ENCODE data around the gene SOX13.

GRCh38 chr1:204098683-204099082, 25.8 kb downstream of the SOX13 start:
- TF ChIP-seq CTCF (IDR thresholded peaks at IDR 0.05; ENCODE audit: low read depth, low read length, poor library complexity, severe bottlenecking) (no peak), EZH2phosphoT487 (IDR thresholded peaks at IDR 0.05; ENCODE audit: borderline replicate concordance, low read length) (no peak)

Measured in DOHH2 (cell line).